Loucy (cell line): ENCODE measurements around the gene EVI5.

ENCODE experiments used
- H2AFZ ChIP-seq: fragments of 200-600 bp; sonication (generic); 2 replicates; pipeline ENCODE4 v1.6.0; 2016; ENCODE audit warnings: antibody characterized with exemption, mild to moderate bottlenecking, low read length, moderate library complexity
- H3F3A ChIP-seq: fragments of 200-600 bp; 2 replicates; pipeline ENCODE4 v1.6.0; 2016; ENCODE audit warnings: antibody characterized with exemption, low read depth, mild to moderate bottlenecking
- H3K27me3 ChIP-seq: fragments of 200-600 bp; sonication (generic); 2 replicates; pipeline ENCODE4 v1.6.1; 2014; ENCODE audit warnings: low read length, mild to moderate bottlenecking; ENCODE audit not compliant: insufficient read depth, poor library complexity, severe bottlenecking
- H3K36me3 ChIP-seq: fragments of 200-600 bp; sonication (generic); 2 replicates; pipeline ENCODE4 v1.6.1; 2016; ENCODE audit warnings: low read length; ENCODE audit not compliant: insufficient read depth
- H3K4me1 ChIP-seq: fragments of 200-600 bp; sonication (generic); 2 replicates; pipeline ENCODE4 v1.5.1; 2014; ENCODE audit warnings: low read length, mild to moderate bottlenecking; ENCODE audit not compliant: insufficient read depth, poor library complexity, severe bottlenecking
- H3K4me2 ChIP-seq: fragments of 200-600 bp; sonication (generic); 2 replicates; pipeline ENCODE4 v1.6.0; 2014; ENCODE audit warnings: antibody characterized with exemption, low read length, low read depth, mild to moderate bottlenecking; ENCODE audit not compliant: poor library complexity, severe bottlenecking
- H3K4me3 ChIP-seq: fragments of 200-600 bp; sonication (generic); 2 replicates; pipeline ENCODE4 v1.5.1; 2014; ENCODE audit warnings: low read length, mild to moderate bottlenecking, mixed read lengths; ENCODE audit not compliant: poor library complexity, severe bottlenecking
- H3K79me2 ChIP-seq: fragments of 200-600 bp; sonication (generic); 2 replicates; pipeline ENCODE4 v1.6.1; 2014; ENCODE audit warnings: low read length; ENCODE audit not compliant: insufficient read depth
- H3K9ac ChIP-seq: fragments of 200-600 bp; sonication (generic); 2 replicates; pipeline ENCODE4 v1.6.0; 2014; ENCODE audit warnings: mild to moderate bottlenecking, low read depth, low read length, moderate library complexity; ENCODE audit not compliant: poor library complexity, severe bottlenecking
- H3K9me2 ChIP-seq: fragments of 200-600 bp; sonication (generic); replicated peaks from 2 replicates; pipeline ENCODE4 v1.6.1; 2016; ENCODE audit warnings: low read depth, low read length, mixed read lengths
- H3K9me3 ChIP-seq: fragments of 200-600 bp; sonication (generic); 2 replicates; pipeline ENCODE4 v1.6.1; 2014; ENCODE audit warnings: mild to moderate bottlenecking, antibody characterized with exemption, low read length, low read depth; ENCODE audit not compliant: insufficient read depth
- H4K20me1 ChIP-seq: fragments of 200-600 bp; sonication (generic); 2 replicates; pipeline ENCODE4 v1.6.0; 2014; ENCODE audit warnings: antibody characterized with exemption, low read length, mild to moderate bottlenecking; ENCODE audit not compliant: insufficient read depth, poor library complexity, severe bottlenecking
- CTCF ChIP-seq: fragments of 200-600 bp; sonication (generic); conservative IDR thresholded peaks from 2 replicates; pipeline ENCODE4 v1.5.1; 2014; ENCODE audit warnings: mild to moderate bottlenecking, antibody characterized with exemption, low read length
- EZH2phosphoT487 ChIP-seq: fragments of 200-600 bp; IDR thresholded peaks from 2 replicates; pipeline ENCODE4 v1.6.1; 2018; ENCODE audit warnings: antibody characterized with exemption, mild to moderate bottlenecking, moderate library complexity, borderline replicate concordance

The EVI5 gene

DNA sequence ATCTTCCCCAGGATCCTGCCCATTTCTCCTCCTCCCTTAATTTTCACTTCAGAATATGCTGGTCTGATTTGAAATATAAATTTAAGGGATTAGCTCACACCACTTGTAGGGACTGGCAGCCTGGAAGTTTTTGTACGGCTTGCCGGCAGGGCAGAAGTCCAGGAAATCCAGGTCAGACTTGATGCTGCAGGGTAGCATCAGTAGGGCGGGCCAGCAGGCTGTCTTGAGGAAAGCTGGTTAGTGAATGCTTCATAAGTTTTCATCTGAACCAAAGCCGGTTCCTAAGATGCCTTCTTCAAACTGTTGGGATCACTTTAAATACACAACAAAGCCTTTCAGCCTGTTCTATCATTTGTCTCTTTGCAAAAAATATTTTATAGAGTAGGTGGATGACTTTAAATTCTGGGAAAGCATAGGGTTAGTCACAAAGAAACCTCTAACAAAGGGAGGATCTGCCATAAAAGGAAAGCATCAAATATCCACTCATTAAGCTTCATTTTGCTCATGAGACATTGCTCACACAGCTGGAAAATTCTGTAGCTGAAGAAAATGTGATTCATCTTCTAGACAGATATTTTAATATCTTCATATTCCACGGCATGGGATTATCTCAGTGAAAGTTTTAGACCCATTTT, 207.5 kb downstream of the EVI5 start:
- H3K27me3 ChIP-seq: no peaks in the 10 kb centered on the region
- no peaks in the 10 kb centered on the region for H3K36me3 ChIP-seq
- no peaks in the 10 kb centered on the region for H3F3A ChIP-seq
- H4K20me1 ChIP-seq: no peaks in the 10 kb centered on the region
- H3K4me1 ChIP-seq: peaks cover 12% of the 10 kb centered on the region
- TF ChIP-seq CTCF (no peak), EZH2phosphoT487 (no peak)
- no peaks in the 10 kb centered on the region for H3K79me2 ChIP-seq
- no peak overlapping the region for H3K4me2 ChIP-seq
- no peak overlapping the region for H3K4me3 ChIP-seq
- H3K9me3 ChIP-seq: no peaks in the 10 kb centered on the region
- no peak overlapping the region; the same call in 1 of the 2 replicates for H2AFZ ChIP-seq
- no peak overlapping the region for H3K9ac ChIP-seq
- H3K9me2 ChIP-seq: no peaks in the 10 kb centered on the region

DNA sequence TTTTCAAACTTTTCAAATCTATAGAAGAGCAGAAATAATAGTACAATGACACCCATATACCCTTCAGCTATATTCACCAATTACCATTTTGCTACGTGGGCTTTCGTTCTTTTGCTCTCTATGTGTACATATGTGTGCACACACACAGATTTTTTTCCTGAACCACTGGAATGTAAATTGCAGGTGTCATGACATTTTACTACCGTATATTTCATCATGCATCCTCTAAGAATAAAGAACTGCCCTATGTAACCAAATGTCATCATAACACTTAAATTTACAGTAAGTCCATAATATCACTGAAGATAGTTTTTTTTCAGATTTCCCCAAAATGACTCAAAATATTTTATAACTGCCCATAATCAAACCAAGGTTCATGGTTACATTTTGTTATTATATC, 209.8 kb downstream of the EVI5 start:
- Histone ChIP-seq H3K79me2 (no peaks in the 10 kb centered on the region), H3F3A (no peaks in the 10 kb centered on the region), H3K36me3 (no peaks in the 10 kb centered on the region), H2AFZ (no peak overlapping the region), H3K4me3 (no peak overlapping the region), H3K4me2 (no peak overlapping the region), H3K9ac (no peak overlapping the region), H3K27me3 (no peaks in the 10 kb centered on the region), H4K20me1 (no peaks in the 10 kb centered on the region), H3K4me1 (peaks cover 9% of the 10 kb centered on the region), H3K9me3 (no peaks in the 10 kb centered on the region), H3K9me2 (no peaks in the 10 kb centered on the region)
- TF ChIP-seq CTCF (no peak), EZH2phosphoT487 (no peak)

- no peaks in the 10 kb centered on the region for H3K36me3 ChIP-seq
- H3K9ac ChIP-seq: no peak overlapping the region
- TF ChIP-seq CTCF: no peak
- no peak for TF ChIP-seq EZH2phosphoT487
- H2AFZ ChIP-seq: no peak overlapping the region
- H3K4me3 ChIP-seq: no peak overlapping the region
- peaks cover 9% of the 10 kb centered on the region for H3K4me1 ChIP-seq
- no peak overlapping the region for H3K4me2 ChIP-seq
- H3F3A ChIP-seq: no peaks in the 10 kb centered on the region
- H3K9me2 ChIP-seq: no peaks in the 10 kb centered on the region
- no peaks in the 10 kb centered on the region for H4K20me1 ChIP-seq
- H3K79me2 ChIP-seq: no peaks in the 10 kb centered on the region
- H3K9me3 ChIP-seq: no peaks in the 10 kb centered on the region
- H3K27me3 ChIP-seq: no peaks in the 10 kb centered on the region
These were observed 212.4 kb downstream of the EVI5 start for GRCh38 chr1:92572520-92572919.
